HG03064 (cell line): Measurements from ENCODE around the gene UBE2E2.

Experiments
- ATAC-seq: cut with Tn5 transposase; IDR thresholded peaks from one replicate; pipeline ENCODE4 v1.9.1; 2021; ENCODE audit warnings: low read depth; ENCODE audit not compliant: unreplicated experiment

UBE2E2 gene

DNA sequence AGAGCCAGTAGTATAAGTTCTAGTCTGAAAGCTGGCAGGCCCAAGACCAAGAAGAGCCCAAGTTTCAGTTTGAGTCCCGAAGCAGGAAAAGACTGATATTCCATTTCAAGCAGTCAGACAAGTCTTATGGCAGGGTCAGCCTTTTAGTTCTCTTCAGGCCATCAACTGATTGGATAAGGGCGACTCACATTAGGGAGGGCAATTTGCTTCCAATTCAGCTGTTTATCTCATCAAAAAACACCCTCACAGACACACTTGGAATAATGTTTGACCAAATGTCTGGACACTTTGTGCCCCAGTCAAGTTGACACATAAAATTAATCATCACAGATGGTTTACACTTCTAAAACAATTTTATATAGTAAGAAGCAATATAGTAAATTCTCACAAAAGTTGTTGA lies 69.7 kb downstream of the UBE2E2 start:
- no peak for ATAC-seq

DNA sequence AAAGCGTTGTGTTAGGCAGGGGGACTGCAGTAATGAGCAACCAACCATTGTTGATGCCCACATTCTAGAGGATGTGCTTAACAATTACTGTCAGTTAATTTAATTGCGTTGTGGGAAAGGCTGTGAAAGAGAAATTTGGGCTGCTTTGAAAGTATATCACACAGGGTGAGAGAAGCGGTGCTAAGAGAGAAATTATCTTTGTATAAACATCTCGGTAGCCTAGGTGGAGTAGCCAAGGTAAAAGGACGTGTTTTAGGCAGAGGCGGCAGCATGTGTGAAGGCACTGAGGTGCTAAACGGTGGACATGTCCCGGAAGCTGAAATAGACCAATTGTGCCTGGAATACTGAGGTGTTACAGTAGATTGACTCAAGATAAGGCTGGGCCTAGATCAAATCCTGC lies 71.9 kb downstream of the UBE2E2 start:
- ATAC-seq, result no peak

DNA sequence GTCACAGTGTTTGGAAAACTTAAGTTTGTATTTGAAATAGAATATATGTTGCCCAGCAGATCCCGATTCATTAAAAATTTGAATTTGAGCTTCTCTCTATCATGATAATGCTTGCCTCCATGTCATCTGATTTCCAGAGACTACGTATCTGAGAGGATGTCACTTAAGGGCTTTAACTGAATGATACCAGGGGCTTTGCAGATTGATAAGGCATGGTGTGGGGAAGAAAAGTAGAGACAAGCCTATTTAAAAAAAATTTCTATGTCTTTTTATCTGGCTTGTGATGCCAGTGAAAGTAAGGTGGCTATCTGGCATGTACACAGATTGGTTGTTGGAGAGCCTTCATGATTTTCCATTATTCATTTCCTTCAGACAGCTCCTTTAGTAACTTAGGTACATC lies 72.7 kb downstream of the UBE2E2 start:
- no peak for ATAC-seq

DNA sequence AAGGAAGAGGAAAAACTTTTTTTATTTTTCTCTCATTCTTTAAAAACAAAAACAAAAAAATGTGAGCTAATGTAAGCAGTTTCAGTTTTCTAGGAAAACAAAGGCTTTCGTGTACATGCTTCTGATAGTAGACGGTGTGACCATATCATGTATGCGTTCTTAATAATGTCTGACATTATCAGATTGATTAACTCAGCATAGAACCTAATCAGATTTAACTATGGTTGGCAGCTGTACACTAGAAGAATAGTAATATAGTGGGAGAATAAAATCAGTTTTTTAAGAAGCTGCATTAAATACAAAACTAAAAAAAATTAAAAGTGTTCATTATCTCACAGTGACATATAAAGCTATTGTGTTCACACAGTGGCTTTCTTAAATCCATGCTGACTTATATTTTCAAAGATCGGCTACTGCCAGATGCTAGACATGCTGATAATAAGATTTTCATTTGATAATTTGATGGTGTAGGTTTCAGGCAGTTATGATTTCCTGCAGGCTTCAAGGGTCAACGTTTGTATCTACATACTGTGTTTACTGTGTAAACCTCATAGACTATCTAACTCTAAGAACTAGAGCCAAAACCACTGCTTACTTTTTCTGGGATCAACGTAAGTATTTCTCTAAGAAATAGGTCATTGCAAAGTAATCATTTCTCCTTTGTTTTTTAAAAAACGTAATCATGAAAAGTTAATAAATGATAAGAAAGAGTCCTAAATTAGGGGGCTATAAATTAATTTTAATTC lies 74.0 kb downstream of the UBE2E2 start:
- ATAC-seq, result no peak

DNA sequence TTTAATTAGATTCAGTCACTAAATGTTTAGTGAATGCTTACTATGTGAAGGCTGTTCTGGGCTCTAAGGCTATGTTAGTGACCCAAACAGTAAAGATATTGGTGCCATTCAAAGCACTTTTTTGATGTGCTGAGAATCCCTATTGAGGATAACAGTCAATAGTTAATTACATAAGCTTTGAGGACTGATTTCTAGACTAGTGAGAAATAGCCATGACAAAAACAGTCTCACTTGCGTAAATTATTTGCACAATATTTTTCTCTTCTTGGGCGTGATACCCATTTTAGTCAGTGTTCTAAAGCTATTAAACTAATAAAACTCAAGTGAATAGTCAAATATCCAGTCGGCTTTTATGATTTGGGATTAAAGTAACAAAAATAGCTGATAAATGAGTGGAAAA lies 74.6 kb downstream of the UBE2E2 start:
- ATAC-seq, result no peak

DNA sequence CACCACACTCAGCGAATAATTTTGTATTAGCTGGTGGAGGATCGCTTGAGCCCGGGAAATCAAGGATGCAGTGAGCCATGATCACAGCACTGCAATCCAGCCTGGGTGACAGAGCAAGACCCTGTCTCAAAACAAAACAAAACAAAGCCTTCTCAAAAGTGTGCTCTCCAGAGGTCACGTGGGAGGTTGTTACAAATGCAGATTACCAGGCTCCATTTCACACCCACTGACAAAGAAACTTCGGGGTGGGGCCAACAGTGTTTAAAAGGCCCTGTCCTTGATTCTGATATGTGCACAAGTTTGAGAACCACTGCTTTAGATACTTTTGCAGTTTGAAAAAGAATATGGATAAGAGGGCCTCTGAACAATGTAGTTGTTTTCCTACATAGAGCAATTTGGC lies 80.5 kb downstream of the UBE2E2 start:
- no peak for ATAC-seq

DNA sequence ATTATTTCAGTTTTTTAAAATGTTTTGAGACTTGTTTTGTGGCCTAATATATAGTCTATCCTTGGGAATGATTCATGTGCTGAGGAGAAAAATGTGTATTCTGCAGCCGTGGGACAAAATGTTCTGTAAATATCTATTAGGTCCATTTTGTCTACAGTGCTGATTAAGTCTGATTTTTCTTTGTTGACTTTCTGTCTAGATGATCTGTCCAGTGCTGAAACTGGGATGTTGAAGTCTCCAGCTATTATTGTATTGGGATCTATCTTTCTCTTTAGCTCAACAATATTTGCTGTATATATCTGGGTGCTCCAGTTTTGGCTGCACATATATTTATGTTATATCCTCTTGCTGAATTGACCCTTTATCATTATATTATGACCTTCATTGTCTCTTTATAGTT lies 85.2 kb downstream of the UBE2E2 start:
- no peak for ATAC-seq

DNA sequence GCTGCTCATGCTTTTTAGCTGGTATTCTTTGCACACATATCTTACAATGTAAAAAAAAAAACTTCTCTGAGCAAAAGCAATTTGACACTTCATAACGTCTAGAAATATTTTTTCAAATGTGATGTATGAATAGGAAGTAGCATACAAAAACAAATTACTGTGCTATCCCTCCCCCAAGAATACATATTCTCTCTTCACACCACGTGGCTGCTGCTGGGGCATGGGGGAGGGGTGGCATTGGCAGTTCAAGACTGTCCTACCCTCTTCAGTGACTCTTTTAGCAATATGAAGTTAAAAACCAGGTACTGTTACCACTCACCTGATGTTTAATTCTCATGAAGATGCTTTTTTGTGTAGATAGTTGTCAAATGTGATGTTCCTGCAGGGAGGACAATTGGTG lies 85.6 kb downstream of the UBE2E2 start:
- ATAC-seq, result no peak

DNA sequence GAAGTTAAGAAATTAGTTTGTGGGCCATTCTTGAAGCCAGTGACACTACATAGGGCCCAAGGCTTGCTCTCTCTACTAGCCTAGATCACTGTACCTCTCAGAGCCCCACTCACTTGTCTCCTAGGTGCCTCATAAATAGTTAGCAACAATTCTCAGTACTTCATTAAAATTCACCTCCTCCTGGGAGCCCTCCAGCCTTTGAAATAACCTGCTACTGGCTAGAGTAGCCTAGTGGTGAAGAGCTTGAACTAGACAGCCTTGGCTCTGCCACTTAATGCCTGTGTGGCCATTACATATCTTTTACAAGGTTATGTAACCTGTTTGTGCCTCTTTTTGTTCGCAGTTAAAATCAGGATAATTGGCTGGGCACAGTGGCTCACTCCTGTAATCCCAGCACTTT lies 89.3 kb downstream of the UBE2E2 start:
- ATAC-seq, result no peak

DNA sequence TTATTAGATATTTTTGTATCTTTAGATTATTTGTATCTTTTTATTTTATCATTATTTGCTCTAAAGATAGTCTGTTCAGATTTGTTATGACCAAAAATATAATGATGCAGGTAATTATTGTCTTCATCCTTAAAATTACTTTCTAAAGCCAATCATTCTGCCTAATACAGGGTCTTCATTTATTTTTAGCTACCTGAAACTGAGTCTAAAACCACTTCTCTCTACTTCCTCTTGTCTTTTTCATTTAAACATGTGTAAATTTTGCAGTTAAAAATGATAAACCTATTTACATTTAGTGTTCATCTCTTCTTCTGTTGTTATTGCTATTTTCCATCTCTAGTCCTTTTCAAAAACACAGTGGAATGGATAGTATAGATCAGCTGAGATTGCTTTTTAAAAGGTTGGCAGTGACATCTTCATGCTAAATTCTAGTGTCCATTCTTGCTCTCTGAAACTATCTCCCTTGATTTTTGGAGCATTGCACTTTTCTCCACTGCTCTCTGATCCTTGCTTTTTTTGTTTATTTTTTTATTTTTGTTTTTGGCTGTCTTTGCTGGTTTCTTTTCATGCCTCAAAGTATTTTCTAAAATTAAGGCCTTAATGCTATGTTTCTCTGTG lies 91.8 kb downstream of the UBE2E2 start:
- ATAC-seq, result peak; percentile 57

DNA sequence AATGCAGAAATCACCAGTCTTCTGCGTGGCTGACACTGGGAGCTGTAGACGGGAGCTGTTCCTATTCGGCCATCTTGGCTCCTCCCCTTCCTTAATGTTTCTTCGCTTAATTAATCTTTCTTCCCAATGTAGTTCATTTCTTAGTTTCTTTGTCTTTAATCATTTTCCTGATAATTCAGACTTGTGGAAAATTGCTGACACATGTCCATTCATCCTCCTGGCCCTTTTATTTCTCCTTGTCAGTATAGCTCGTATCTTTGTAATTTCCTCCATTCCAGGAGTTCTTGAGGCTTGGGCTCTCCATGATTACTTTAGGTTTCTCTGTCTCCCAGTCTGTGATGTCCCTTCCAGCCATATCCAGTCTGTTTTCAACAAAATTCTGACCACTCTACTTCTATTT lies 98.7 kb downstream of the UBE2E2 start:
- ATAC-seq, result no peak

DNA sequence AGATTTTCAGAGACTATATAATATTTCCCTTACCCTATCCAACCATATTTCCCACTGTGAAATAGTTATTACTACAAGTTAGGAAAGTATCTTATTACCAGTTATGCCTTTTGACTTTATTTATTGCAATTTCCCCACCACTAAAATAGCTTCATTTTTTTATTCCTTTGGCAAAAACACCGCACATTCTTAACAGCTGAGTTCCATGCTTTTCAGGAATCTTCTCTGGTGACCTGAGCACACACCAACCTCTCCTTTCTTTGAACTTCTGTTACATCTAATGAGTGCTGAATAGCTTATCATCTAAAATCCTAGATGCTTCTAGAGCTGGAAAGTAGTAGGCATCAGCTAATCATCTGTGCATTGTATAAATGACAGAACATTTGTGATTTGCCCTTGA lies 99.1 kb downstream of the UBE2E2 start:
- no peak for ATAC-seq

DNA sequence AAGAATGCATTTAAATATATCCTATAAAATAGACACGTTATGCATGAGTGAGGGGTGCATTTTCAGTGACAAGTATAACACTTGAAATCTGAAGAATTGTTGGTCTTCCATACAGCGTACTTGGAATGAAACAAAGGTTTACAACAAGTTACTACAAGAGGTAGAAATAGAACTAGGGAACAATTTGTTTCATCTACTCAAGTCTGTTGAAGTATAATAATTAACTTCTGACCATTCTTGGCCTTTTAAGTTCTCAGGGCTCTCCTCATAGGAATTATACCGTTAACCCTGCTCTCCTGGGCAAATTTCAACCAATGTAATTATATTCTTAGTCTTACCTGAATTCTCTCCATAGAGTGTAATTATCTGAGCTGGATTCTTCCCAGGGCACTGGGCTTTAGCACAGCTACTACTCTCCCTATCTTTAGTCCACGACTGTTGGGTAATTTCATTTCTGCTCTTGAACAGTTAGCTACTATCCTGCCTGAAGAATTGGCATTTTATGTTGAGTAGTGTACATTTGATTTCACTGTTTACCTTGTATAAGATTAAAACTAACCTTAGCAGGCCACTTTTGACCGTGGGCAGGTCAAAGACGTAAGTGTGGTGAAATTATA lies 100.6 kb downstream of the UBE2E2 start:
- no peak for ATAC-seq

DNA sequence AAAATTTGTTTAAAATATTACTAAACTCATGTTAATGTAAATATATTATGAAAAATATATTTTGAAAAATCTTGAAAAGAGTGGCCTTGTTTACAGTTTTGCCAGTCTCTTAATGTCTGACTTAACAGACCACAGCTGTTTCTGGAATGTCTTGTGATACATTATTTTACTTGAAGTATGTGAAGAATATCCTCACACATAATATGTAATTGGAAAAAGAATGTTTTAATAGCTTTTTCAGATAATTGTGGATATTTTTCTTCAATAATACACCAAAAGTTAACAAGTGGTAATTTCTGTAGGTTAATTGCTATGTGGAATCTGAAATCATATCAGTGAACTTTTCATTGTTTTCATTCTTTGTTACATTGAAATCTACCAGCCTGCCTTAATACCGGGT lies 101.3 kb downstream of the UBE2E2 start:
- ATAC-seq, result no peak

DNA sequence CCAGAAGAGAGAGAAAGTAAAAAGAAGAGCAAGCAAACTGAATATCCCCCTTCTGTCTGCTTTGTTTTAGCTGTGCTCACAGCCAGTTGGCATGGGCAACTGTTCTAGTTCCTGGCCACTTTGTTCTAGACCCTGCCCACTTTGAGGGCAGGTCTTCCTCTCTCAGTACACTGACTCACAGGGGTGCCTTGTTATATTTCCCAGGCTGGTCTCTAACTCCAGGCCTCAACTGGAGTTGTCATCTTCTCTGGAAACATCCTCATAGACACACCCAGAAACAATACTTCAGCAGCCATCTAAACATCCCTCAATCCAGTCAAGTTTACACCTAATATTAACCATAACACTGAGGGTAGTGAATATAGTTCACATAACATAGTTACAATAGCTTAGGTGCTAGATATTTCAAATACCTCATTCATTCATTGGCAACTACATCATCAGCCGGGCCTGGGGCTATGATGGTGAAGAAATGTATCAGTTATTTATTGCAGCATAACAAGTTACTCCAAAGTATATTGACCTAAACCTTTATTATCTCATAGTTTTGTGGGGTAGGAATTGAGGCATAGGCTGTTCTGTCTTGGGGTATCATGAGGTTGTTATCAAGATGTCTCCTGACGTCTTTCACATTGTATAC lies 106.0 kb downstream of the UBE2E2 start:
- no peak for ATAC-seq

DNA sequence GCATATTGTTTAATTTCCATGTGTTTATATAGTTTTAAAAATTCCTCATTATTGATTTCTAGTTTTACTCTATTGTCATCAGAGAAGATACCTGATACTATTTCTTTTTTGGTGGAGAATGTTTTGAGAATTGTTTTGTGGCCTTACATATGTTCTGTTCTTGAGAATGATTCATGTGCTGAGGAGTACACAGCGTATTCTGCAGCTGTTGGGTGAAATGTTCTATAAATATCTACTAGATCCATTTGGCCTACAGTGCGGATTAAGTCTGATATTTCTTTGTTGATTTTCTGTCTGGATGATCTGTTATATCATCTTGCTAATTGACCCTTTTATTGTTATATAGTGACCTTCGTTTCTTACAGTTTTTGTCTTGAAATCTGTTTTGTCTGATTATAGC lies 109.7 kb downstream of the UBE2E2 start:
- ATAC-seq, result no peak

DNA sequence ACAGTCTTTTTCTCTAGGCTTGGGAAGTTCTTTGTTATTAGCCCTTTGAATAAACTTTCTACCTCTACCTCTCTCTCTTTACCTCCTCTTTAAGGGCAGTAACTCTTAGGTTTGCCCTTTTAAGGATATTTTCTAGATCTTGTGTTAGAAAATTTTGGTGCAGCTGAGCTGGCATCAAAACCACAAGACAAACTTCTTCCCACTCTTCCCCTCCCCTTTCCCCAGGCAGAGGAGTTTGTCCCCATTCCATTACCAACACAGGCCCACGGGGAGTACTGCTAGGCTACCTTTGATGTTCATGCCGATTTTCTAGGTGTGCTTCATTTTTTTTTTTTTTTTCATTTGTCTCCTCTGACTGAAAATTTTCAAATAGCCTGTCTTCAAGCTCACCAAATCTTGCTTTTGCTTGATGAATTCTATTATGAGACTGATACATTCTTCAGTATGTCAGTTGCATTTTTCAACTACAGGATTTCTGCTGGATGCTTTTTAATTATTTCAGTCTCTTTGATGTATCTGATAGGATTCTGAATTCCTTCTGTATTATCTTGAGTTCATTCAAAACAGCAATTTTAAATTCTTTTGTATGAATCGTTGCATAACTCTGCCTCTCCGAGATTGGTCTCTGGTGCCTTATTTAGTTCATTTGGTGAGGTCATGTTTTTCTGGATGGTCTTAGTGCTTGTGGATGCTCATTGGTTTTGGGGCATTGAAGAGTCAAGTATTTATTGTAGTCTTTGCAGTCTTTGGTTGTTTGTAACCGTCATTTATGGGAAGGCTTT lies 112.0 kb downstream of the UBE2E2 start:
- no peak for ATAC-seq

DNA sequence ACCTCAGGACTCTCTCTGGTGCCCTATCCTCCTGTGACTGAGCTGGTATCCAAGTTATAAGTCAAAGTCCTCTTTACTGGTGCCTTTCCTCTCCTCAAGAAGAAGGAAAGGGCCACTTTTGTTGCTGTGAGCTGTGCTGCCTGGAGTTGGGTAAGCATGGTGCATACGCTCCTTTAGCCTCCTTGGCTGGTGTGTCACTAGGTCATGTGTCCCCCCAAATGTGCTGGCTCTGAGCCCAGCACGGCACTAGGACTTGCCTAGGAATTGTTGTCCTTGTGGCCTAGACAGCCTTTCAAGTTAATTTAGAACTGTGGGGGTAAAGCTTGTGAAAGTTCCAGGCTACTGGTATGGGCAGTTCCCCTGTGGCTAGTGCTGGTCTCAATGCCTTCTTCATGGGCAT lies 113.8 kb downstream of the UBE2E2 start:
- no peak for ATAC-seq

DNA sequence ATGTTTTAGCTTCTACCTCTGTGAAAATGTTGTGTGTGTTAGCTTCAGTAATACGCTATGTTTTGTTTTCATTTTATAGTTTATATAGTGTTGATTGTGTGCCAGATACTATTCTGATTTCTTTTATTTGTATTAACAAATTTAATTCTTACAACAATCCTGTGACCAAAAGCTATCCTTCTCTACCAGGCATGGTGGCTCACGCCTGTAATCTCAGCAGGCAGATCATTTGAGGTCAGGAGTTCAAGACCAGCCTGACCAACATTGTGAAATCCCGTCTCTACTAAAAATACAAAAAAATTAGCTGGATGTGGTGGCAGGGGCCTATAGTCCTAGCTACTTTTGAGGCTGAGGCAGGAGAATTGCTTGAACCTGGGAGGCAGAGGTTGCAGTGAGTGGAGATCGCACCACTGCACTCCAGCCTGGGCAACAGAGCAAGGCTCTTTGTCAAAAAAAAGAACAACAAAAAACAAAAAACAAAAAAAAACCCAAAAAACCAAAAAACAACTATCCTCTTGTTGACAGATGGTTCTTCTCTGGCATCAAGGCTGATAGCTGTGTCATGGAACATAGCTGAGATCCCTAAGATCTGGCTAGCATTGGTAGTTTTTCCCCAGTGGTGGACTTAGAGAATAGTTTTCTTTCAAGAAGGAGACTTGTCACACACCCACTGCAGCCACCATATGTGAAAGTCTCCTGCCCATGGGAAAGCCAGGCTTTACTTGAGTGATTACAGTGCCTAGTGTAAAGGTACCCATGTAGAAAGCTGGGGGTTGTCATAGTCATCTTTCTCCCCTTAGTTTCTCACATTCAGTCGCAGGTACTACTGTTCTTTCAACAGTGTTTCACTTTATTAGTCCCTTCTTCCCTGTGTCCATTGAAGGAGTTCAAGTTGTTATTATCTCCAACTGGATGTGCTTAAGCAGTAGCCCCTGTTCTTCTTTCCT lies 116.5 kb downstream of the UBE2E2 start:
- ATAC-seq, result peak; percentile 43
